OCI-LY1 (cell line): Measurements from ENCODE around the gene ZNF138.
"Not testable (repeated sequence)": the region's sequence is repeated elsewhere in the genome, so short reads cannot be mapped to it uniquely, and the experiment has no call there.

Experiments
- H2AFZ ChIP-seq: fragments of 200-600 bp; sonication (generic), shearing (Covaris generic); 2 replicates; pipeline ENCODE4 v1.6.0; 2014; ENCODE audit warnings: antibody characterized with exemption, mild to moderate bottlenecking, low read length
- H3F3A ChIP-seq: fragments of 200-600 bp; sonication (generic), shearing (Covaris generic); 2 replicates; pipeline ENCODE4 v1.6.0; 2014; ENCODE audit warnings: mild to moderate bottlenecking, antibody characterized with exemption, low read length, moderate library complexity; ENCODE audit not compliant: insufficient read depth
- H3K27ac ChIP-seq: fragments of 200-600 bp; sonication (generic); 2 replicates; pipeline ENCODE4 v1.5.1; 2014; ENCODE audit warnings: low read length, mixed run types, mild to moderate bottlenecking, low read depth; ENCODE audit not compliant: poor library complexity, severe bottlenecking
- H3K27me3 ChIP-seq: fragments of 200-600 bp; sonication (generic); 2 replicates; pipeline ENCODE4 v1.6.0; 2014; ENCODE audit warnings: antibody characterized with exemption, mild to moderate bottlenecking, low read length, moderate library complexity; ENCODE audit not compliant: insufficient read depth
- H3K36me3 ChIP-seq: fragments of 200-600 bp; sonication (generic); 2 replicates; pipeline ENCODE4 v1.6.1; 2014; ENCODE audit warnings: mild to moderate bottlenecking, antibody characterized with exemption, low read length, moderate library complexity, mixed read lengths; ENCODE audit not compliant: insufficient read depth
- H3K4me1 ChIP-seq: fragments of 200-600 bp; sonication (generic); 2 replicates; pipeline ENCODE4 v1.5.1; 2014; ENCODE audit warnings: mild to moderate bottlenecking, low read length, moderate library complexity; ENCODE audit not compliant: insufficient read depth, severe bottlenecking
- H3K4me2 ChIP-seq: fragments of 200-600 bp; sonication (generic), shearing (Covaris generic); 2 replicates; pipeline ENCODE4 v1.6.1; 2014; ENCODE audit warnings: low read length
- H3K4me3 ChIP-seq: fragments of 200-600 bp; sonication (generic); 2 replicates; pipeline ENCODE4 v1.5.1; 2014; ENCODE audit warnings: low read length, low read depth, mild to moderate bottlenecking, mixed read lengths; ENCODE audit not compliant: poor library complexity, severe bottlenecking
- H3K79me2 ChIP-seq: fragments of 200-600 bp; shearing (Covaris generic); 2 replicates; pipeline ENCODE4 v1.6.1; 2016; ENCODE audit warnings: mixed run types, low read length, mixed read lengths; ENCODE audit not compliant: insufficient read depth
- H3K9ac ChIP-seq: fragments of 200-600 bp; sonication (generic), shearing (Covaris generic); 2 replicates; pipeline ENCODE4 v1.6.1; 2014; ENCODE audit warnings: mild to moderate bottlenecking, low read length, mixed read lengths
- H3K9me2 ChIP-seq: fragments of 200-600 bp; sonication (generic), shearing (Covaris generic); 2 replicates; pipeline ENCODE4 v1.6.1; 2014; ENCODE audit warnings: low read depth, mild to moderate bottlenecking, low read length, mixed read lengths
- H3K9me3 ChIP-seq: fragments of 200-600 bp; shearing (Covaris generic); 2 replicates; pipeline ENCODE4 v1.6.1; 2014; ENCODE audit warnings: low read length, mixed read lengths
- H4K20me1 ChIP-seq: fragments of 200-600 bp; sonication (generic), shearing (Covaris generic); 2 replicates; pipeline ENCODE4 v1.6.0; 2016; ENCODE audit warnings: mild to moderate bottlenecking, low read length; ENCODE audit not compliant: insufficient read depth
- EZH2 ChIP-seq: fragments of 200-600 bp; sonication (generic), shearing (Covaris generic); IDR thresholded peaks from 2 replicates; pipeline ENCODE4 v1.8.0; 2017; ENCODE audit warnings: borderline replicate concordance, mixed run types, mild to moderate bottlenecking, antibody characterized with exemption, low read length, moderate library complexity, mixed read lengths
- TF ChIP-seq, protein P1 (sequence below): fragments of 200-600 bp; sonication (generic), shearing (Covaris generic); IDR thresholded peaks from 2 replicates; pipeline ENCODE4 v1.5.1; 2017; ENCODE audit warnings: mild to moderate bottlenecking, antibody characterized with exemption, low read length, moderate library complexity, mixed read lengths

ZNF138 gene

DNA sequence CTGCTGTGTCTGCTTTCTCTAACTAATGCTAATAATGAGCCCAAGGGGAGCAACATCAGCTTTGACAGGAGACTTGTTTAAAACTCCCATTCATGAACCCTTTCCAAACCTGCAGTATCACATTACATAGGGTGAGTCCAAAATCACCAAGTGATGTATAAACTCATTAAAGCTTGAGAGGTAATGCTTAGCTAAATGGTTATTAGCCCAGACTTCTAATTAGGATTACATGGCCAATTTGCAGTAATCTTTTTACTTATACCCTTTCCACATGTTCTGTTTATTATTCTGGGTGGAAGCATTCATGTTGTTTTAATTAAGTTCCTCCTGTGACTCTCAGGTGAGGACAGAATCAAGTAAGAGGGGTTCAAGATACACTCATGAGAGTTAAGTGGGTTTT, 17.5 kb downstream of the ZNF138 start:
- no peaks in the 10 kb centered on the region for H3K27me3 ChIP-seq
- H3K4me3 ChIP-seq: no peak overlapping the region
- TF ChIP-seq, protein P1, sequence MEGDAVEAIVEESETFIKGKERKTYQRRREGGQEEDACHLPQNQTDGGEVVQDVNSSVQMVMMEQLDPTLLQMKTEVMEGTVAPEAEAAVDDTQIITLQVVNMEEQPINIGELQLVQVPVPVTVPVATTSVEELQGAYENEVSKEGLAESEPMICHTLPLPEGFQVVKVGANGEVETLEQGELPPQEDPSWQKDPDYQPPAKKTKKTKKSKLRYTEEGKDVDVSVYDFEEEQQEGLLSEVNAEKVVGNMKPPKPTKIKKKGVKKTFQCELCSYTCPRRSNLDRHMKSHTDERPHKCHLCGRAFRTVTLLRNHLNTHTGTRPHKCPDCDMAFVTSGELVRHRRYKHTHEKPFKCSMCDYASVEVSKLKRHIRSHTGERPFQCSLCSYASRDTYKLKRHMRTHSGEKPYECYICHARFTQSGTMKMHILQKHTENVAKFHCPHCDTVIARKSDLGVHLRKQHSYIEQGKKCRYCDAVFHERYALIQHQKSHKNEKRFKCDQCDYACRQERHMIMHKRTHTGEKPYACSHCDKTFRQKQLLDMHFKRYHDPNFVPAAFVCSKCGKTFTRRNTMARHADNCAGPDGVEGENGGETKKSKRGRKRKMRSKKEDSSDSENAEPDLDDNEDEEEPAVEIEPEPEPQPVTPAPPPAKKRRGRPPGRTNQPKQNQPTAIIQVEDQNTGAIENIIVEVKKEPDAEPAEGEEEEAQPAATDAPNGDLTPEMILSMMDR: no peak
- no peak for TF ChIP-seq EZH2
- no peaks in the 10 kb centered on the region for H3K9me2 ChIP-seq
- no peaks in the 10 kb centered on the region for H3F3A ChIP-seq
- H3K36me3 ChIP-seq: peaks cover 36% of the 10 kb centered on the region
- no peaks in the 10 kb centered on the region for H3K79me2 ChIP-seq
- no peak overlapping the region for H3K4me2 ChIP-seq
- H3K4me1 ChIP-seq: no peaks in the 10 kb centered on the region
- H3K27ac ChIP-seq: no peak overlapping the region
- H3K9ac ChIP-seq: no peak overlapping the region
- no peak overlapping the region for H2AFZ ChIP-seq
- no peaks in the 10 kb centered on the region for H4K20me1 ChIP-seq
- peaks cover 13% of the 10 kb centered on the region for H3K9me3 ChIP-seq

DNA sequence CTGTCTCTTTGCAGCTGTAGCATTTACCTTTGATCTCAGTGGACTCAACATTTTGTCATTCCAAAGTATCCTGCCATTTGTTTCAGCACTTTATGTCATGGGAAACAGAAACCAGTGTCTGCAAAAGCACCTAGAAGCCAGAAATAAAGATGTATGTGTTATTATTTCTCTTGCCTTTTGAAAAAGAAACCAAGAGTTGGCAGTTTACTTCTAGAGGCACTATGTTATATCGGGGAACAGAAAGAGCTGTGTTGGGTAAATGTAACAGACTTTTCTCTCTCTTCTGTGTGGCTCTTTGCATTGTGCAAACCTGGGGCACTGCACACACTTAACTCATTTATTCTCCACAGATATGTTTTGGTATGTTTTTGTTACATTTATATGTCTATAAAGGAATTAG, 36.7 kb downstream of the ZNF138 start:
- TF ChIP-seq, protein P1: no peak
- TF ChIP-seq EZH2: no peak
- Histone ChIP-seq H3K4me2 (no peak overlapping the region), H3K4me3 (no peak overlapping the region)

DNA sequence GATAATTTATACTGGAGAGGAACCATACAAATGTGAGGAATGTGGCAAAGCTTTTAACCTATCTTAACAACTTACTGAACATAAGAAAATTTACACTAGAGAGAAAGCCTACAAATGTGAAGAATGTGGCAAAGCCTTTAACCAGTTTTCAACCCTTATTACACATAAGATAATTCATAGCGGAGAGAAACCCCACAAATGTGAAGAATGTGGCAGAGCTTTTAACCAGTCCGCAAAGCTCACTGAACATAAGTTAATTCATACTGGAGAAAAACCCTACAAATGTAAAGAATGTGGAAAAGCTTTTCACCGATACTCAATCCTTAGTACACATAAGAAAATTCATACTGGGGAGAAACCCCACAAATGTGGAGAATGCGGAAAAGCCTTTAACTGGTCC, 37.9 kb downstream of the ZNF138 start:
- TF ChIP-seq EZH2: no peak
- Histone ChIP-seq H2AFZ (no peak overlapping the region), H3K79me2 (no peaks in the 10 kb centered on the region), H4K20me1 (no peaks in the 10 kb centered on the region), H3K4me1 (no peaks in the 10 kb centered on the region), H3K9me3 (peaks cover 23% of the 10 kb centered on the region), H3K36me3 (peaks cover 40% of the 10 kb centered on the region), H3K27ac (no peak overlapping the region), H3K4me2 (no peak overlapping the region), H3K27me3 (no peaks in the 10 kb centered on the region), H3F3A (no peaks in the 10 kb centered on the region), H3K4me3 (no peak overlapping the region), H3K9ac (no peak overlapping the region), H3K9me2 (no peaks in the 10 kb centered on the region)

More for the DNA sequence above, 36.7 kb downstream of the ZNF138 start:
- Histone ChIP-seq H3K79me2 (no peaks in the 10 kb centered on the region), H4K20me1 (no peaks in the 10 kb centered on the region), H3F3A (no peaks in the 10 kb centered on the region), H3K9me3 (peaks cover 23% of the 10 kb centered on the region), H3K27ac (no peak overlapping the region), H3K27me3 (no peaks in the 10 kb centered on the region), H3K4me1 (no peaks in the 10 kb centered on the region), H2AFZ (no peak overlapping the region), H3K9me2 (no peaks in the 10 kb centered on the region), H3K36me3 (peaks cover 40% of the 10 kb centered on the region), H3K9ac (no peak overlapping the region)

DNA sequence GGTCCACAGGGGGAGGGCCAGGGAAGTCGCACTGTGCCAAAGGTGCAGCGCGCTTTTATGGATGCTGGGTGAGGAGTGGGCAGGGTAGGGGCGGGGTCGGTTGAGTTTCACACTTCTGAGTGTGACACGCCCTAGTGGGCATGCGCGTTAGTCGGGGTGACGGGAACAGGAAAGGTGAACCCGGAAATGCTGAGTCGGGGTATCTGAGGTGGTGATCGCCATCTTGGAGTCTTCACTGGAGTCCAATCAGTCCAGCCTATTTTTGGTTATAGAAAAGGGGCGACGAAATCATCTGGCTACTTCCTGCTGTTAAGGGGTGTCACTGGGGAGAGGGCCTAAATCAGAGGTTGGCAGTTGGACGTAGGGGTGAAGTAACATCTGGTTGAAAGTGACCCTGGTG, 40.8 kb downstream of the ZNF138 start:
- TF ChIP-seq, protein P1: no peak
- TF ChIP-seq EZH2: no peak
- Histone ChIP-seq H3K9me2 (no peaks in the 10 kb centered on the region), H2AFZ (no peak overlapping the region), H3K9ac (no peak overlapping the region), H3K4me1 (no peaks in the 10 kb centered on the region), H3K79me2 (no peaks in the 10 kb centered on the region), H3F3A (no peaks in the 10 kb centered on the region), H3K4me2 (no peak overlapping the region), H3K36me3 (peaks cover 21% of the 10 kb centered on the region), H3K27ac (no peak overlapping the region), H3K4me3 (no peak overlapping the region), H4K20me1 (no peaks in the 10 kb centered on the region), H3K27me3 (no peaks in the 10 kb centered on the region), H3K9me3 (peaks cover 9% of the 10 kb centered on the region)

DNA sequence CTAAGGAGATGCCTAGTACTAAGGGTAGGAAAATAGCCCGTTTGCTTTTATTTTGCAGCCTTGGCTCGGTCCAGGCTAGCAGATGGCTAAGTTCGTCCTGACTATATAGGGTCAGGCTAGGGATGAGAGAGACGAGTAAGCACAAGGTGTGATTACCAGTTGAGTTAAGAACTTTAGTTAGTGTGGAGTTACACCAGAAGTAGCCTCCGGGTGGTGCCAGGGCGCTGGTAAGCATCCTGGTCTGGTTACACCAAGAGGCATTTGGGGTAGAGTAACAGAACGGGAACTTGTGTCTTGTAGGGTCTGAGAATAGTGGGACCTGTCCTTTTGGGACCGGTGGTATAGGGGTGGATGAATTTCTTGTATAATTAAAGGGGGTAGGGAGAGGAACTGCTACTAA, 41.6 kb downstream of the ZNF138 start:
- H3F3A ChIP-seq, H3K79me2 ChIP-seq, H3K9me3 ChIP-seq, H3K4me1 ChIP-seq, H2AFZ ChIP-seq, H3K27me3 ChIP-seq, H4K20me1 ChIP-seq, H3K4me2 ChIP-seq, H3K9me2 ChIP-seq, H3K9ac ChIP-seq, H3K4me3 ChIP-seq, H3K27ac ChIP-seq: not testable (repeated sequence)
- H3K36me3 ChIP-seq: peaks cover 16% of the 10 kb centered on the region
